Activated naive CD4-positive, alpha-beta T cell treated with anti-CD3 and anti-CD28 coated beads, Interleukin-2, amount 10 ng/mL, durations not matched to agents 7 days and 5 days (primary cell): Measurements from ENCODE around the gene ADCY5.

Experiments
- CTCF ChIA-PET: fragments of 350-600 bp; sonication (Branson Sonifier 250); formaldehyde crosslinking; loops from one replicate; lab custom pipeline; 2021; ENCODE audit warnings: antibody characterized with exemption; lab: Charles Lee
- DNase-seq: peaks from one replicate; pipeline ENCODE4 v3.0.0-alpha.2; 2020
- H3K27ac Mint-ChIP-seq: one replicate; pipeline ENCODE4 v1.8.0; 2021; ENCODE audit warnings: mild to moderate bottlenecking, moderate library complexity, mixed read lengths
- H3K27me3 Mint-ChIP-seq: one replicate; pipeline ENCODE4 v1.8.0; 2021; ENCODE audit warnings: mild to moderate bottlenecking, mixed read lengths
- H3K36me3 Mint-ChIP-seq: one replicate; pipeline ENCODE4 v1.8.0; 2021; ENCODE audit warnings: mixed read lengths
- H3K4me1 Mint-ChIP-seq: one replicate; pipeline ENCODE4 v1.8.0; 2021; ENCODE audit warnings: mixed read lengths
- H3K4me3 Mint-ChIP-seq: one replicate; pipeline ENCODE4 v1.8.0; 2021; ENCODE audit warnings: mild to moderate bottlenecking, moderate library complexity, mixed read lengths
- H3K9me3 Mint-ChIP-seq: one replicate; pipeline ENCODE4 v1.8.0; 2021; ENCODE audit warnings: mixed read lengths

ADCY5 gene

DNA sequence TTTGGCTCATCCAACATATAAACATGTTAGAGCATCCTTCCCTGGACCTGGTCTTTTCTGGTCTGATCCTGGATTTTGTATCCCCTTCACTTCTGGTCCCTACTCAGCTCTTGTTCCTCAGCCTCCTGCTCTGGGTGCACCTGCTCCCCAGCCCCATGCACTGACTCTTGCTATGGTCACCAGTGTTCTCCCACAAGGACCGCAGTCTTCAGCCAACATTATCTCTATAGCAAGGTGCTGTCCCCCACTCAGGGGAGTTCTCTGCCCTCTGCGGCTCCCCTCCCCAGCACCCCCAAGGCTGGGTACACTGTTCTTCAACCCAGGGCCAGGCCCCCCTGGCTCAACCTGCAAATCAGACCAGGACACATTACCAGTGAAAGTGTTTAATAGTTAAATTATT, 167.0 kb downstream of the ADCY5 start:
- Mint-ChIP-seq H3K27me3 (no peaks in the 10 kb centered on the region), H3K4me3 (no peak overlapping the region), H3K9me3 (no peaks in the 10 kb centered on the region), H3K27ac (no peak overlapping the region), H3K36me3 (no peaks in the 10 kb centered on the region), H3K4me1 (no peaks in the 10 kb centered on the region)
- DNase-seq: no peak
- CTCF ChIA-PET: no interaction called here

DNA sequence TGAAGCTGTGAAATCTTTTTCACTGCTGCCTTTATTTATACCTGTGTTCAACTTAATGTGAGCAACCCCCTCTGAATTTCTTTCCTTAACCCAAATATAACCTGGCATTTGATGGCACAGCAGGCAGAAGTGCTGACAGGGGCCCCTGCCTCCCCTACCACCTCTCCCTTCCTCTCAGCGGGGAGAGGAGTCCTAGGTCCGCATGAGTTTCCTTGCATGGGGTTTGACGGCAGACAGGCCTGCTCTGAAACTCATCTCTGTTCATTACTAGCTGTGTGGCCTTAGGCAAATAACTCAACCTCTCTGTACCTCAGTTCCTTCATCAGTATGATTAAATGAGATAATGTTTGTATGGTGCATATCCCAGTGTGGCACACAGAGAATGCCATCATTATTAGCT, 167.5 kb downstream of the ADCY5 start:
- Mint-ChIP-seq H3K9me3 (no peaks in the 10 kb centered on the region), H3K4me3 (no peak overlapping the region), H3K27ac (no peak overlapping the region), H3K36me3 (no peaks in the 10 kb centered on the region), H3K27me3 (no peaks in the 10 kb centered on the region), H3K4me1 (no peaks in the 10 kb centered on the region)
- CTCF ChIA-PET: no interaction called here
- no peak for DNase-seq

GRCh38 chr3:123279121-123279520, 169.8 kb downstream of the ADCY5 start:
- Mint-ChIP-seq H3K36me3 (no peaks in the 10 kb centered on the region), H3K4me1 (no peaks in the 10 kb centered on the region), H3K27me3 (no peaks in the 10 kb centered on the region), H3K27ac (no peak overlapping the region), H3K4me3 (no peak overlapping the region), H3K9me3 (no peaks in the 10 kb centered on the region)
- CTCF ChIA-PET: no interaction called here
- no peak for DNase-seq

DNA sequence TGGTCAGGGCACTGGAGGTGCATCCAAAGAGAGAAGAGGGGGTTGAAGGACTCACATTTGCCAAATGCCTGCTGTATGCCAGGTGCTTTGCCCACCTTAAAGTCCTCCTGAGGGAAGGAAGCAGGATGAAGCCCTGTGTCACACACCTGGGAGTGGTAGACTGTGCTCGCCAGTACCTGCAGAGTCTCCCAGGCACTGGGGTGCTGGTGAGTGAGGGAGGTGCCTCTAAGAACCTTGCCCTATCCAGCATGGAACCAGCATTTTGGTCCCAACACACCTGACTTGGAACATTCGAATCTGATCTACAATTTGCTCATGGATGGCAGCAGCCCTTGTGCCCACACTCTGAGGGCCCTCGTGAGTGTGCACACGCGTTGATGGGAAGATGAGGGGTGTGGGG, 170.4 kb downstream of the ADCY5 start:
- CTCF ChIA-PET: no interaction called here
- DNase-seq: no peak
- Mint-ChIP-seq H3K27me3 (no peaks in the 10 kb centered on the region), H3K4me3 (no peak overlapping the region), H3K36me3 (no peaks in the 10 kb centered on the region), H3K9me3 (no peaks in the 10 kb centered on the region), H3K27ac (no peak overlapping the region), H3K4me1 (no peaks in the 10 kb centered on the region)

- H3K4me3 Mint-ChIP-seq: no peak overlapping the region
- H3K27me3 Mint-ChIP-seq: no peaks in the 10 kb centered on the region
- CTCF ChIA-PET: no interaction called here
- no peaks in the 10 kb centered on the region for H3K9me3 Mint-ChIP-seq
- H3K4me1 Mint-ChIP-seq: no peaks in the 10 kb centered on the region
- H3K36me3 Mint-ChIP-seq: peaks cover 3% of the 10 kb centered on the region
- H3K27ac Mint-ChIP-seq: no peak overlapping the region
- no peak for DNase-seq
These were observed 171.8 kb downstream of the ADCY5 start for GRCh38 chr3:123277106-123277505.

- no peaks in the 10 kb centered on the region for H3K9me3 Mint-ChIP-seq
- no peak overlapping the region for H3K4me3 Mint-ChIP-seq
- H3K27me3 Mint-ChIP-seq: no peaks in the 10 kb centered on the region
- H3K36me3 Mint-ChIP-seq: peaks cover 8% of the 10 kb centered on the region
- no peaks in the 10 kb centered on the region for H3K4me1 Mint-ChIP-seq
- no peak for DNase-seq
- CTCF ChIA-PET: no interaction called here
- H3K27ac Mint-ChIP-seq: no peak overlapping the region
These were observed 172.4 kb downstream of the ADCY5 start for GRCh38 chr3:123276346-123277006.

DNA sequence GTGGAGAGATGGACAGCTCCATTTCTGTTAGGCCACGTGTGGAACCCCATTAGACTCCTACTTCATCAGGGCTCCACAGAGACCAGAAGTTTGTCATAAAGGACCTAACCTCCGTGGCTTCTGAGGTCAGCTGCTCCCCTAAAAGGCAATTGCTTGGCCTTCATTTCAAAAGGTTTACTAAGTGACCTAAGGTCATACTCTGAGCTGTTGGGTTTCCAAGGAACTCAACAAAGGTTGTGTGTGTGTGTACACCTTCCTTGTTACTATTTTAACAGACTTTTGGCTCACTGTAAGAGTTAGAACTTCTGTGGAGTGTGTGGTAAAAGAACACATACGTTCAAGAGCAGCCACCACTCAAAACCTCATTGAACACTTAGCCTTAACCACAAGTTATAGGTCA, 173.2 kb downstream of the ADCY5 start:
- Mint-ChIP-seq H3K27me3 (no peaks in the 10 kb centered on the region), H3K27ac (no peak overlapping the region), H3K4me1 (no peaks in the 10 kb centered on the region), H3K9me3 (no peaks in the 10 kb centered on the region), H3K36me3 (peaks cover 11% of the 10 kb centered on the region), H3K4me3 (no peak overlapping the region)
- CTCF ChIA-PET: no interaction called here
- no peak for DNase-seq

- no peak for DNase-seq
- Mint-ChIP-seq H3K27ac (no peak overlapping the region), H3K4me3 (no peak overlapping the region), H3K4me1 (no peaks in the 10 kb centered on the region), H3K36me3 (peaks cover 15% of the 10 kb centered on the region), H3K27me3 (no peaks in the 10 kb centered on the region), H3K9me3 (no peaks in the 10 kb centered on the region)
- CTCF ChIA-PET: no interaction called here
These were observed 176.3 kb downstream of the ADCY5 start for GRCh38 chr3:123272547-123272946.

GRCh38 chr3:123271466-123272159, 177.3 kb downstream of the ADCY5 start:
- no peaks in the 10 kb centered on the region for H3K27me3 Mint-ChIP-seq
- CTCF ChIA-PET: no interaction called here

DNA sequence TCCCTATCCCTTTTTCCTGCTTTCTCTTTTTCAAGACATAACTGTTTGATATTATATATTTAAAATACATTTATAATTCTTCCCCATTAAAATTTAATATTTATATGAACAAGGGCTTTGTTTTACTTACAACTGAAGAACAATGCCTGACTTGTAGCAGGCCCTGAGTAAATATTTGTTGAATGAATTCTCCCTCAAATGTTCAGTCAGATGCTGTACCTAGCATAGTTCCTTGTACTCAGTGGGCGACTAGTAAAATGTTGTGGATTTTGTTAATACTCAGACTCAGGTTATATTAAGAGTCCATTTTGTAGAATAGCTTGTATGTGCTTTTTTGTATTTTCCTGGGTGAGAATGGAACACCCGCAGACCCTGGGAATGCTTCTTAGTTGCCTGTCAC, 178.1 kb downstream of the ADCY5 start:
- no peak for DNase-seq
- Mint-ChIP-seq H3K36me3 (peaks cover 27% of the 10 kb centered on the region), H3K27me3 (no peaks in the 10 kb centered on the region), H3K27ac (no peak overlapping the region), H3K4me1 (no peaks in the 10 kb centered on the region), H3K9me3 (no peaks in the 10 kb centered on the region), H3K4me3 (no peak overlapping the region)
- CTCF ChIA-PET: no interaction called here

More at GRCh38 chr3:123271466-123272159, 177.3 kb downstream of the ADCY5 start:
- Mint-ChIP-seq H3K27ac (no peak overlapping the region), H3K9me3 (no peaks in the 10 kb centered on the region), H3K4me3 (no peak overlapping the region), H3K4me1 (no peaks in the 10 kb centered on the region), H3K36me3 (peaks cover 19% of the 10 kb centered on the region)
- DNase-seq: no peak

GRCh38 chr3:123267821-123268220, 181.1 kb downstream of the ADCY5 start:
- Mint-ChIP-seq H3K36me3 (peaks cover 28% of the 10 kb centered on the region), H3K27ac (no peak overlapping the region), H3K4me3 (no peak overlapping the region), H3K9me3 (no peaks in the 10 kb centered on the region), H3K4me1 (peaks cover 3% of the 10 kb centered on the region), H3K27me3 (no peaks in the 10 kb centered on the region)
- no peak for DNase-seq
- CTCF ChIA-PET: no interaction called here

- Mint-ChIP-seq H3K27ac (no peak overlapping the region), H3K27me3 (no peaks in the 10 kb centered on the region), H3K4me1 (peaks cover 16% of the 10 kb centered on the region), H3K9me3 (no peaks in the 10 kb centered on the region), H3K36me3 (peaks cover 25% of the 10 kb centered on the region), H3K4me3 (no peak overlapping the region)
- CTCF ChIA-PET: interaction anchor here (0.6 kb wide), 1 partner anchor 384 kb away, joined by 3 read pairs; no protein-coding TSS in a partner anchor
- DNase-seq: no peak
These were observed 184.9 kb downstream of the ADCY5 start for GRCh38 chr3:123263941-123264340.

- no peak for DNase-seq
- H3K27me3 Mint-ChIP-seq: no peaks in the 10 kb centered on the region
- no peak overlapping the region for H3K4me3 Mint-ChIP-seq
- peaks cover 24% of the 10 kb centered on the region for H3K36me3 Mint-ChIP-seq
- peaks cover 18% of the 10 kb centered on the region for H3K4me1 Mint-ChIP-seq
- H3K27ac Mint-ChIP-seq: no peak overlapping the region
- H3K9me3 Mint-ChIP-seq: no peaks in the 10 kb centered on the region
- CTCF ChIA-PET: no interaction called here
These were observed 186.0 kb downstream of the ADCY5 start for GRCh38 chr3:123262868-123263267.

GRCh38 chr3:123262226-123262625, 186.7 kb downstream of the ADCY5 start:
- CTCF ChIA-PET: no interaction called here
- Mint-ChIP-seq H3K4me1 (peaks cover 18% of the 10 kb centered on the region), H3K4me3 (no peak overlapping the region), H3K27ac (peak overlapping the region; percentile 75), H3K36me3 (peaks cover 22% of the 10 kb centered on the region), H3K9me3 (no peaks in the 10 kb centered on the region), H3K27me3 (no peaks in the 10 kb centered on the region)
- no peak for DNase-seq

GRCh38 chr3:123261666-123262065, 187.2 kb downstream of the ADCY5 start:
- Mint-ChIP-seq H3K4me1 (peaks cover 18% of the 10 kb centered on the region), H3K27ac (peak overlapping the region; percentile 75), H3K27me3 (no peaks in the 10 kb centered on the region), H3K36me3 (peaks cover 20% of the 10 kb centered on the region), H3K4me3 (no peak overlapping the region), H3K9me3 (no peaks in the 10 kb centered on the region)
- CTCF ChIA-PET: no interaction called here
- DNase-seq: peak; percentile 41
